Right kidney (tissue), 9 donors: ENCODE results near the gene CFAP300.
A peak's percentile ranks its signal among the peaks of the same experiment; 100 is the strongest.

Source experiments
- DNase-seq: peaks from one replicate; pipeline ENCODE4 v3.0.0-alpha.2; 2016
- long read RNA-seq, 8 donors: transcript quantifications; one replicate each; lab custom pipeline, GENCODE V29; 2026

CFAP300 gene
- long read RNA-seq, donor 1, partial matches to known transcripts, result 0 of 2 reads
- long read RNA-seq, donor 1, other reads (novel, unspliced or antisense), result 0 of 2 reads
- long read RNA-seq, donor 2, partial matches to known transcripts, result 0 of 3 reads
- long read RNA-seq, donor 2, other reads (novel, unspliced or antisense), result 0 of 3 reads
- long read RNA-seq, donor 3, result 0 reads
- long read RNA-seq, donor 4, result 0 reads
- long read RNA-seq, donor 5, partial matches to known transcripts, result 0 of 1 reads
- long read RNA-seq, donor 5, other reads (novel, unspliced or antisense), result 0 of 1 reads
- long read RNA-seq, donor 6, partial matches to known transcripts, result 0 of 1 reads
- long read RNA-seq, donor 6, other reads (novel, unspliced or antisense), result 0 of 1 reads
- long read RNA-seq, donor 7, partial matches to known transcripts, result 0 of 2 reads
- long read RNA-seq, donor 7, other reads (novel, unspliced or antisense), result 0 of 2 reads
- long read RNA-seq, donor 8, partial matches to known transcripts, result 0 of 2 reads
- long read RNA-seq, donor 8, other reads (novel, unspliced or antisense), result 0 of 2 reads

GRCh38 chr11:102047305-102047924, at the start of gene CFAP300:
Gene CFAP300, plus strand, starts transcription at chr11:102047437. Its CDS starts 34 bp downstream, at chr11:102047471.
- DNase-seq, result peak; percentile 88

- no peak for DNase-seq
Measured at GRCh38 chr11:102001657-102002338, 45.4 kb upstream of the CFAP300 start.

- no peak for DNase-seq
Measured at GRCh38 chr11:102004220-102004619, 43.0 kb upstream of the CFAP300 start.

GRCh38 chr11:102005306-102005705, 41.9 kb upstream of the CFAP300 start:
- DNase-seq, result no peak

- DNase-seq, result no peak
Measured at GRCh38 chr11:102006835-102007566, 40.2 kb upstream of the CFAP300 start.

- peak; percentile 40 for DNase-seq
Measured at GRCh38 chr11:102007567-102008437, 39.4 kb upstream of the CFAP300 start.

GRCh38 chr11:102010776-102011494, 36.3 kb upstream of the CFAP300 start:
- DNase-seq, result peak; percentile 12

GRCh38 chr11:102012946-102013345, 34.3 kb upstream of the CFAP300 start:
- no peak for DNase-seq

GRCh38 chr11:102014756-102015155, 32.5 kb upstream of the CFAP300 start:
- no peak for DNase-seq

- no peak for DNase-seq
Measured at GRCh38 chr11:102017026-102017425, 30.2 kb upstream of the CFAP300 start.

- DNase-seq, result no peak
Measured at GRCh38 chr11:102026217-102026616, 21.0 kb upstream of the CFAP300 start.

GRCh38 chr11:102026959-102027358, 20.3 kb upstream of the CFAP300 start:
- DNase-seq, result no peak

GRCh38 chr11:102036757-102037156, 10.5 kb upstream of the CFAP300 start:
- DNase-seq, result no peak

- no peak for DNase-seq
Measured at GRCh38 chr11:102046841-102047240, 396 bp upstream of the CFAP300 start.

- DNase-seq, result no peak
Measured at GRCh38 chr11:102050927-102051575, 3.8 kb downstream of the CFAP300 start.

- DNase-seq, result no peak
Measured at GRCh38 chr11:102061276-102061675, 14.0 kb downstream of the CFAP300 start.

- no peak for DNase-seq
Measured at GRCh38 chr11:102062106-102062505, 14.9 kb downstream of the CFAP300 start.

GRCh38 chr11:102064316-102064715, 17.1 kb downstream of the CFAP300 start:
- no peak for DNase-seq

GRCh38 chr11:102070766-102071165, 23.5 kb downstream of the CFAP300 start:
- no peak for DNase-seq
